ENCODE measurements around the gene UPF1. TPM values are rescaled to one million over a fixed set of nuclear protein-coding genes. Genes with fewer than 3 reads are reported as not detected.
A peak's percentile ranks its signal among the peaks of the same experiment; 100 is the strongest.

UPF1 gene
- total RNA-seq, 1 donor from 2014 or later = 75.8 TPM

- DNase-seq (no peak), ATAC-seq (peak in 1 of 2 donors; percentile 34)
- Histone ChIP-seq H3K27me3 (ENCODE audit: low read depth) (no peaks in the 10 kb centered on the region), H3K36me3 (peaks cover 28% of the 10 kb centered on the region), H3K27ac (peak overlapping the region; percentile 31), H3K9me3 (no peaks in the 10 kb centered on the region), H3K4me1 (peaks cover 69% of the 10 kb centered on the region), H3K4me3 (peak overlapping the region; percentile 92)
- TF ChIP-seq, protein P1, sequence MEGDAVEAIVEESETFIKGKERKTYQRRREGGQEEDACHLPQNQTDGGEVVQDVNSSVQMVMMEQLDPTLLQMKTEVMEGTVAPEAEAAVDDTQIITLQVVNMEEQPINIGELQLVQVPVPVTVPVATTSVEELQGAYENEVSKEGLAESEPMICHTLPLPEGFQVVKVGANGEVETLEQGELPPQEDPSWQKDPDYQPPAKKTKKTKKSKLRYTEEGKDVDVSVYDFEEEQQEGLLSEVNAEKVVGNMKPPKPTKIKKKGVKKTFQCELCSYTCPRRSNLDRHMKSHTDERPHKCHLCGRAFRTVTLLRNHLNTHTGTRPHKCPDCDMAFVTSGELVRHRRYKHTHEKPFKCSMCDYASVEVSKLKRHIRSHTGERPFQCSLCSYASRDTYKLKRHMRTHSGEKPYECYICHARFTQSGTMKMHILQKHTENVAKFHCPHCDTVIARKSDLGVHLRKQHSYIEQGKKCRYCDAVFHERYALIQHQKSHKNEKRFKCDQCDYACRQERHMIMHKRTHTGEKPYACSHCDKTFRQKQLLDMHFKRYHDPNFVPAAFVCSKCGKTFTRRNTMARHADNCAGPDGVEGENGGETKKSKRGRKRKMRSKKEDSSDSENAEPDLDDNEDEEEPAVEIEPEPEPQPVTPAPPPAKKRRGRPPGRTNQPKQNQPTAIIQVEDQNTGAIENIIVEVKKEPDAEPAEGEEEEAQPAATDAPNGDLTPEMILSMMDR (IDR thresholded peaks at IDR 0.05) = no peak
- intact Hi-C loops (cut with DNase I) = no loop called here
These were observed 2.3 kb downstream of the UPF1 start for GRCh38 chr19:18833849-18834643.

DNA sequence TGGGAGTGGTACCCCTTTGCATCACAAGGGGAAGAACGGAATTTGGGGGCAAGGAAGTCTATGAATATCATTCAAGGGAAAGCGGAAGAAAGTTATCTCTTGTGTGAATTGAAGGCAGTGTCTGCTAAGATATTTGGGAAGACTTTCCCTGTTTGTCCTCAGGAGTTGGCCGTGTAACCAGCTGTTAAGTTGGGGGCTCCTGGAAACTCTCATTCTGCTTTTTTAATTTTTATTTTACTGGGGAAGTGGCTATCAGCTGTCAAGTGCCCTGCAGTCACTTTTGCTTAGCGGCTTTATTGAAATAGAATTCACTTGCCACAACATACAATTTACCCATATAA is 2.9 kb downstream of the UPF1 start:
- TF ChIP-seq, protein P1 (IDR thresholded peaks at IDR 0.05) = no peak
- H3K27me3 ChIP-seq (ENCODE audit: low read depth) = no peaks in the 10 kb centered on the region
- H3K36me3 ChIP-seq = peaks cover 33% of the 10 kb centered on the region
- peak overlapping the region; percentile 92 for H3K4me3 ChIP-seq
- H3K4me1 ChIP-seq = peaks cover 74% of the 10 kb centered on the region
- no peak for ATAC-seq
- H3K27ac ChIP-seq = peak overlapping the region; percentile 31
- intact Hi-C loops (cut with DNase I) = no loop called here
- H3K9me3 ChIP-seq = no peaks in the 10 kb centered on the region
- no peak for DNase-seq

DNA sequence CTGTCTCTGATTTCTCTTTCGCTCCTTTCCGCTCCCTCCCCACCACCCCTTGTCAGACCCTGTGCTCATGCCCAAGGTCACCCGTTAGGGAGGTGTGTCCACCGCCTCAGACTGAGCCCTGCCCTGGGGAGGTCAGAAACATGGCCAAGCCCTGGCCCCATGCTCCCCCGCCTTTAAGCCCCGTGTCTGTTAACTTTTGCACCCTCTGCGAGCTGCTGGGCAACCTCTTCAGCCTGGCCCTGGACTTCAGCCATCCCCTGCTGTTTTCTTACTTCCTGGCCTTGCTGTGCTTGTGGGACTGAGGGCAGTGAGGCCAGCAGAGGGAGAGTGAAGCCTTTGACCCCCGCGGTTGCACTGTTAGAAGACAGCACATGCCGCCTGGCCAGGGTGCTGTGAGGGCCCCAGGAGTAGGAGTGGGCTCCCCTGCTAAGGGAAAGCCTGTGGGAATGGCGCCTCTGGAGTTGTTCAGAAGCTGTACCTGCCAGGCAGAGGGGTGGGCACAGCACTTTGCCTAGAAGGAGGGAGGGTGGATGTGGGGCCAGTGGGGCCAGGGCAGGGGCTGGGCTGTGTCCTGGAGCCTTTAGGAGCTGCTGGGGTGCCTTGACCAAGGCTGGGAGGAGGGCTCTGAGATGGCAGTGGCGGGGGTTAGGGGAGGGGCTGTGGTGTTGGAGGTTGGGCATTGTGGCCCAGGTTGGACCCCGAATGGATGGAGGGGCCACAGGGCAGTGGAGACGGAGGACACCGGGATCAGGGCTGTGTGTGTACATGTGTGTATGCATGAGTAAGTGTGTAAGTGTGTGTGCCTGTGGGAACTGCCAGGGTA is 7.9 kb downstream of the UPF1 start:
- ATAC-seq (peak; percentile 36 to 51), DNase-seq (no peak)
- Histone ChIP-seq H3K4me1 (peaks cover 91% of the 10 kb centered on the region), H3K36me3 (peaks cover 33% of the 10 kb centered on the region), H3K9me3 (no peaks in the 10 kb centered on the region), H3K27me3 (ENCODE audit: low read depth) (no peaks in the 10 kb centered on the region), H3K4me3 (no peak overlapping the region), H3K27ac (peak overlapping the region; percentile 48)
- TF ChIP-seq, protein P1 (IDR thresholded peaks at IDR 0.05) = no peak
- intact Hi-C loops (cut with DNase I) = no loop called here

- H3K27ac ChIP-seq = no peak overlapping the region
- H3K4me1 ChIP-seq = peaks cover 91% of the 10 kb centered on the region
- no peak for DNase-seq
- H3K9me3 ChIP-seq = no peaks in the 10 kb centered on the region
- TF ChIP-seq, protein P1 (IDR thresholded peaks at IDR 0.05) = no peak
- peaks cover 25% of the 10 kb centered on the region for H3K36me3 ChIP-seq
- no peak overlapping the region for H3K4me3 ChIP-seq
- intact Hi-C loops (cut with DNase I) = no loop called here
- H3K27me3 ChIP-seq (ENCODE audit: low read depth) = no peaks in the 10 kb centered on the region
- no peak for ATAC-seq
These were observed 8.8 kb downstream of the UPF1 start for GRCh38 chr19:18840288-18841267.

DNA sequence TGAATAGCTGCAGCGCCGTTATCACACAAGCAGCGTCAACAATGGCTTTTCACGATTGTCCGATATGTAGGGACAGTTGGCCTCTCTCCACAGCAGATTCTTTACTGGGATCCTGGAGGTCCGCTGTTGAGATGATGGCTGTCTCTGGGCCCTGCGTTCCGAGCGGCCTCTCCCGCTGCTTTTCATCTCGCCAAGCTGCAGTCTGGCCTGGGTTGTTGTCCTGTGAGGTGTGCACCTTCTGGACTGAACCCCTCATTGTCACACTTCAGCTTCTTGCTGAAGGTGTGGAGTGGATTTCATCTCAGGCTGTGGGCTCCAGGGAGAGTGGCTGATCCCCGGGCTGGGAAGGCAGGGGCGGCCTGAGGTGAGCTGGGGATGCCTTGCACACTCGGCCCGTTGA is 9.6 kb downstream of the UPF1 start:
- DNase-seq (no peak), ATAC-seq (no peak)
- no peaks in the 10 kb centered on the region for H3K9me3 ChIP-seq
- H3K4me1 ChIP-seq = peaks cover 90% of the 10 kb centered on the region
- intact Hi-C loops (cut with DNase I) = no loop called here
- no peak overlapping the region for H3K4me3 ChIP-seq
- H3K27ac ChIP-seq = no peak overlapping the region
- H3K36me3 ChIP-seq = peaks cover 24% of the 10 kb centered on the region
- H3K27me3 ChIP-seq (ENCODE audit: low read depth) = no peaks in the 10 kb centered on the region
- TF ChIP-seq, protein P1 (IDR thresholded peaks at IDR 0.05) = no peak
